Measurements from ENCODE around the gene GALNT16.

DNA sequence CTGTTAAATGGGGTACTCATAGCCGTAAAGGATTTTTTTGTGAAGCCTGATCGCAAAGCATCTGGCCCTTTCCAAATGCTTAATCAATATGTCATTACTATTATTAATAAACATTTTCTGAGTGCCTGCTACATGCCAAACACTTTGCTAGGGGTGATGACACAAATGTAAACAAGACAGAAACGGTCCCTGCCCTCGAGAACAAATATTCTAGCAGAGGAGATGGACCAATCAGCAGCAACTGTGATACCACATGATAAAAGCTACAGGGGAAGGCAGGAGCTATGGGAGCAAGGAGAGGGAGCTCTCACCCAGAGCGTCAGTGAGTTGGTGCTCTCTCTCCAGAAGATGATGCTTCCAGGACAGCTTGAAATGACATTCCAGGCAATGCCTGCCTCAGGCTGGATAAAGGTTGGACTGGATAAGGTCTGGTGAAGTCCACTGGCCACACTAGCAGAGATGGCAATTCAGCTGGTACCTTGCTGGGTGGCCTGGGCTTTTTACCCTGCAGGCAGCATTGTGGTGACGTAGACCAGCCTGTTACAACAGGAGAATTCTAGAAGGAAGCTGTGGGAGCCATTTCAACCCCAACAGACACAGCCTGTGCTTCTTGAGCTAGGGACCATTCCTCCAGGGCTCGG is 97.1 kb downstream of the GALNT16 start:
- TF ChIP-seq GATA2 (IDR thresholded peaks at IDR 0.05; ENCODE audit: low read depth, low read length): no peak
- no peak for TF ChIP-seq GATA3 (IDR thresholded peaks at IDR 0.05; ENCODE audit: low read depth, low read length)
